Testis (tissue), 2 donors: ENCODE measurements around the gene ZNF333.

ENCODE experiments used
- CTCF ChIP-seq, 3 experiments: fragments of 450-650 bp in 2 of 3; fragments of 200-600 bp in 1 of 3; sonication (generic) in 1 of 3; IDR thresholded peaks; one replicate each; pipeline ENCODE4 v1.5.1; 2016 to 2019; ENCODE audit warnings: antibody characterized with exemption in 3 of 3, mild to moderate bottlenecking in 2 of 3, moderate library complexity in 1 of 3
- POLR2A ChIP-seq: fragments of 450-650 bp; IDR thresholded peaks from one replicate; pipeline ENCODE4 v1.6.1; 2017; ENCODE audit warnings: antibody characterized with exemption, mild to moderate bottlenecking, moderate library complexity

GRCh38 chr19:14761607-14762006 is 71.8 kb downstream of the ZNF333 start:
- TF ChIP-seq CTCF (IDR thresholded peaks at IDR 0.05) = no peak
- no peak for TF ChIP-seq POLR2A
